ENCODE data around the gene GLRX5. TPM values are rescaled to one million over a fixed set of nuclear protein-coding genes. Genes with fewer than 3 reads are reported as not detected.

GLRX5 gene
- total RNA-seq, 1 experiment from 2014 or later: 23.2 TPM

DNA sequence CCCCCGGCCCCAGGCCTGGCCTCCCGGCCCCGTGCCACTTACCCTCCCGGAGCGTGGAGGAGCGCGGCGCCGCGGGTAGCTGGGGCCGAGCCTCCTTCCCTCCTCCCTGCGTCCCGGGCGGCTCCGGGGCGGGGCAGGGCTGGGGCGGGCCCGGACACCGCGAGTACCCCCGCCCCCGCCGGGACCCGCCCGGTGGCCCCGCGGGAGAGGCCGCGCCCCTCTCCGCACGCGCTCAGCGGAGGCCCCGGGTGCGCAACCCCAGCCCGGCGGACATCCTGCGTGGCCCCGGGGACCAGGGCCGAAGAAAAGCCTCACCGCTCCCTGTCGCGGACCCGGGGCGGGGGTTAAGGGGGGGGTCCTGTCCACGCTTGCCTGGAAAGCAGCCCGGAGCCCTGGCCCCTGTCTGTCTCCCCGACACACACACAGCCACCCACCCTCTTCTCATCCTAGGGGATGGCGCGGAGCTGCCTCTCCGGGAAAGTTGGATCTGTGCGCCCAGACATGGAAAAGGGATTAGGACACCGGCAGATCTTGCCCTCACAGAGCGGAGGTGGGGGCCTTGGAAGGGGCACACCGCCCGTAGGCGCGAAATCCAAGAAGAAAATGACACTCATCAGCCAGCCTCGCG, 18.2 kb upstream of the GLRX5 start, which contains the start of gene SYNE3:
SYNE3 (minus strand) TSS at position 97 of the 628 bp plus-strand sequence. CDS start 40,829 bp downstream, outside the sequence.
- no peaks in the 10 kb centered on the region for H3K79me2 ChIP-seq (ENCODE audit: low read depth)
- H3K27ac ChIP-seq: no peak within 1 kb of the TSS
- no peaks in the 10 kb centered on the region for H3K36me3 ChIP-seq (ENCODE audit: low read depth)
- ChIA-PET POLR2A (ENCODE audit: unreplicated experiment) (interaction anchor here (0.6 kb wide), 1 partner anchor 10 kb away, joined by 4 read pairs; no protein-coding TSS in a partner anchor), CTCF (interaction anchor here (0.6 kb wide), 1 partner anchor 89 kb away, joined by 5 read pairs; no protein-coding TSS in a partner anchor)
- peak within 1 kb of the TSS; percentile 79 for H3K4me2 ChIP-seq
- DNase-seq: peak in 1 of 2 experiments; percentile 16
- intact Hi-C loops (cut with micrococcal nuclease; ENCODE audit: unreplicated experiment): no loop called here
- H2AFZ ChIP-seq: 0 out of 2 replicates have a peak within 1 kb of the TSS, but pooled peaks have one; percentile 58
- H3K4me3 ChIP-seq: peak within 1 kb of the TSS; percentile 53
- H3K9me2 ChIP-seq (ENCODE audit: insufficient read depth): no peaks in the 10 kb centered on the region
- no TSS peak for BruUV-seq (replicated peaks)
- H3K27me3 ChIP-seq (ENCODE audit: insufficient read depth, low read depth): no peaks in the 10 kb centered on the region
- TF ChIP-seq CTCF (conservative IDR thresholded peaks at IDR 0.05): no peak
- H4K20me1 ChIP-seq (ENCODE audit: insufficient read depth): no peaks in the 10 kb centered on the region
- H3K9me3 ChIP-seq (ENCODE audit: insufficient read depth, low read depth): no peaks in the 10 kb centered on the region
- H3F3A ChIP-seq (ENCODE audit: insufficient read depth, low read depth): peaks cover 11% of the 10 kb centered on the region; the same call in 1 of the 2 replicates
- H3K4me1 ChIP-seq (replicated peaks; ENCODE audit: insufficient read depth): peaks cover 17% of the 10 kb centered on the region

- no peak overlapping the region for H3K4me3 ChIP-seq
- no peaks in the 10 kb centered on the region for H3K79me2 ChIP-seq (ENCODE audit: low read depth)
- ChIA-PET CTCF (no interaction called here), POLR2A (ENCODE audit: unreplicated experiment) (no interaction called here)
- H3K4me1 ChIP-seq (replicated peaks; ENCODE audit: insufficient read depth): peaks cover 25% of the 10 kb centered on the region
- no peaks in the 10 kb centered on the region for H3K36me3 ChIP-seq (ENCODE audit: low read depth)
- H4K20me1 ChIP-seq (ENCODE audit: insufficient read depth): no peaks in the 10 kb centered on the region
- H3K27me3 ChIP-seq (ENCODE audit: insufficient read depth, low read depth): no peaks in the 10 kb centered on the region
- H2AFZ ChIP-seq: no peak overlapping the region
- H3K9me3 ChIP-seq (ENCODE audit: insufficient read depth, low read depth): no peaks in the 10 kb centered on the region
- H3F3A ChIP-seq (ENCODE audit: insufficient read depth, low read depth): peaks cover 14% of the 10 kb centered on the region; the same call in 1 of the 2 replicates
- BruUV-seq (replicated peaks): no TSS peak
- no peak overlapping the region for H3K4me2 ChIP-seq
- no peaks in the 10 kb centered on the region for H3K9me2 ChIP-seq (ENCODE audit: insufficient read depth)
- DNase-seq: no peak
- H3K27ac ChIP-seq: no peak overlapping the region
- no peak for TF ChIP-seq CTCF (conservative IDR thresholded peaks at IDR 0.05)
- TF ChIP-seq EZH2 (IDR thresholded peaks at IDR 0.05; ENCODE audit: low read depth): no peak
- intact Hi-C loops (cut with micrococcal nuclease; ENCODE audit: unreplicated experiment): no loop called here
Observed at GRCh38 chr14:95518045-95518751, 16.7 kb upstream of the GLRX5 start.

- Histone ChIP-seq H2AFZ (no peak overlapping the region), H3K9me2 (ENCODE audit: insufficient read depth) (no peaks in the 10 kb centered on the region), H3K4me3 (no peak overlapping the region), H3K36me3 (ENCODE audit: low read depth) (no peaks in the 10 kb centered on the region), H4K20me1 (ENCODE audit: insufficient read depth) (no peaks in the 10 kb centered on the region), H3K9me3 (ENCODE audit: insufficient read depth, low read depth) (no peaks in the 10 kb centered on the region), H3K4me2 (peak overlapping the region; percentile 39), H3F3A (ENCODE audit: insufficient read depth, low read depth) (peaks cover 29% of the 10 kb centered on the region), H3K79me2 (ENCODE audit: low read depth) (no peaks in the 10 kb centered on the region), H3K27ac (peak overlapping the region; percentile 28; the same call in 1 of the 2 replicates), H3K27me3 (ENCODE audit: insufficient read depth, low read depth) (no peaks in the 10 kb centered on the region), H3K4me1 (replicated peaks; ENCODE audit: insufficient read depth) (peaks cover 39% of the 10 kb centered on the region)
- peak in 1 of 2 experiments; percentile 46 for DNase-seq
- BruUV-seq (replicated peaks): no TSS peak
- CTCF ChIA-PET: no interaction called here
- TF ChIP-seq EZH2 (IDR thresholded peaks at IDR 0.05; ENCODE audit: low read depth) (no peak), CTCF (conservative IDR thresholded peaks at IDR 0.05) (no peak)
- intact Hi-C loops (cut with micrococcal nuclease; ENCODE audit: unreplicated experiment): no loop called here
- POLR2A ChIA-PET (ENCODE audit: unreplicated experiment): no interaction called here
Observed at GRCh38 chr14:95519699-95520098, 15.2 kb upstream of the GLRX5 start.
